Activated naive CD8-positive, alpha-beta T cell treated with anti-CD3 and anti-CD28 coated beads, Interleukin-2, amount 10 ng/mL, durations not matched to agents 7 days and 5 days (primary cell): ENCODE measurements around the gene ADH5. TPM values are rescaled to one million over a fixed set of nuclear protein-coding genes. Genes with fewer than 3 reads are reported as not detected.
A peak's percentile ranks its signal among the peaks of the same experiment; 100 is the strongest.
"Not testable (repeated sequence)": the region's sequence is repeated elsewhere in the genome, so short reads cannot be mapped to it uniquely, and the experiment has no call there.

Experiments
- ATAC-seq: fragments of 150-1000 bp; cut with Tn5 transposase; one replicate; pipeline ENCODE4 v1.10.0; 2021; ENCODE audit warnings: low read depth, moderate library complexity
- POLR2A ChIA-PET: fragments of 350-600 bp; sonication (Branson Sonifier 250); formaldehyde crosslinking; loops from one replicate; lab custom pipeline; 2021; ENCODE audit warnings: antibody characterized with exemption; lab: Charles Lee
- DNase-seq: peaks from one replicate; pipeline ENCODE4 v3.0.0; 2021
- H3K27ac Mint-ChIP-seq: one replicate; pipeline ENCODE4 v1.8.0; 2022; ENCODE audit warnings: mild to moderate bottlenecking, mixed read lengths
- H3K27me3 Mint-ChIP-seq: one replicate; pipeline ENCODE4 v1.8.0; 2022; ENCODE audit warnings: mild to moderate bottlenecking, moderate library complexity, mixed read lengths
- H3K36me3 Mint-ChIP-seq: one replicate; pipeline ENCODE4 v1.8.0; 2021; ENCODE audit warnings: mild to moderate bottlenecking, mixed read lengths
- H3K4me1 Mint-ChIP-seq: one replicate; pipeline ENCODE4 v1.8.0; 2021; ENCODE audit warnings: mixed read lengths
- H3K4me3 Mint-ChIP-seq: one replicate; pipeline ENCODE4 v1.8.0; 2022; ENCODE audit warnings: mild to moderate bottlenecking, moderate library complexity, mixed read lengths
- H3K9me3 Mint-ChIP-seq: one replicate; pipeline ENCODE4 v1.8.0; 2021; ENCODE audit warnings: mixed read lengths
- total RNA-seq, 2 experiments: library from RNA; stranded (reverse); gene quantifications; one replicate each; pipeline ENCODE4 v1.2.3, GENCODE V29; 2021

The ADH5 gene
- total RNA-seq, 2 experiments from 2014 or later = 97.1 to 103 TPM

DNA sequence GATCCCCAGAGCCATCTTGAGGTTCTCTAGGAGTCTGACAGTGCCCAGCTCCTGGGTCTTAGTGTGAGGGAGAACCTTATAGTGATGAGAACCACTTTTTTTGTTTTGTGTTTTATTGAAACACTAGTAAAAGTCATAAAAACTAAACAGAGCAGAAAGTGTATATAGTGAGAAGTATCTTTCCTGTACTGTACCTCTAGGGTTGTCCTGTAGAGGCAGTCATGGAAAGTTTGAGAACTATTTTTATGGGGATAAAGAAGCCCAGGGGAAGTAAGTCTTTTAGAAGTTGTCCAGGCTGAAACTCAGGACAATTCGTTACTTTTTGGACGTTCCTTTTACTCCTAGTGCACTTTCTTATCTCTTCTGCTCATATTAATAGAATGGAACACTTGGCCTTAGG lies 40.9 kb downstream of the ADH5 start:
- DNase-seq (no peak), ATAC-seq (no peak)
- no peaks in the 10 kb centered on the region for H3K27me3 Mint-ChIP-seq
- H3K4me1 Mint-ChIP-seq = peaks cover 16% of the 10 kb centered on the region
- H3K27ac Mint-ChIP-seq = no peak overlapping the region
- H3K4me3 Mint-ChIP-seq = no peak overlapping the region
- POLR2A ChIA-PET = no interaction called here
- peaks cover 4% of the 10 kb centered on the region for H3K9me3 Mint-ChIP-seq
- peaks cover 50% of the 10 kb centered on the region for H3K36me3 Mint-ChIP-seq

DNA sequence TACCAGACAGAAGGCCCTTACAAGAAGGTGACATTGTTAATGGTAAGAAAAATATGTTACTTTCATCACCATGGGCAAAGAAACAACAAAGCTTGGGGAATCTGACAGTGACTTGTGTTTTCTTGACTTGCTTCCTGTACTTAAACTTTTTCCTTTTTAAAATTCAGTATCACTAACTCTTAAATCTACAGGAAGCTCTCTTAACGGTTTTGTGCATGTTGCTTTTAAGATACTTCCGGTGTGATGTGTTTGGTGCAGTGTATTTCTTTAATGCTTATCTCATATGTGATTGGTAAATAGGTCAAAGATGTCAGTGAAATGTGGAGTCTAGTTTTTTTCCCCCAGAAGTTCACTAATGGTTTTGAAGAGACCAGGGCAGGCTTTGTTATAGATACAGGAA lies 45.2 kb downstream of the ADH5 start:
- POLR2A ChIA-PET = interaction anchor here (0.6 to 1.8 kb wide), 5 partner anchors 41 to 115 kb away, joined by 3 to 12 read pairs (median 3); partner anchors contain the start of genes ADH5 and METAP1
- DNase-seq = no peak
- peak overlapping the region; percentile 60 for H3K4me3 Mint-ChIP-seq
- ATAC-seq = peak; percentile 90
- no peaks in the 10 kb centered on the region for H3K27me3 Mint-ChIP-seq
- H3K4me1 Mint-ChIP-seq = peaks cover 13% of the 10 kb centered on the region
- peaks cover 53% of the 10 kb centered on the region for H3K36me3 Mint-ChIP-seq
- H3K27ac Mint-ChIP-seq = peak overlapping the region; percentile 84
- H3K9me3 Mint-ChIP-seq = peaks cover 4% of the 10 kb centered on the region

GRCh38 chr4:99038213-99038612 lies 50.4 kb downstream of the ADH5 start:
- H3K9me3 Mint-ChIP-seq = peaks cover 6% of the 10 kb centered on the region
- no peak overlapping the region for H3K4me3 Mint-ChIP-seq
- peaks cover 61% of the 10 kb centered on the region for H3K36me3 Mint-ChIP-seq
- ATAC-seq (no peak), DNase-seq (no peak)
- no peaks in the 10 kb centered on the region for H3K27me3 Mint-ChIP-seq
- no peak overlapping the region for H3K27ac Mint-ChIP-seq
- POLR2A ChIA-PET = interaction anchor here (0.6 kb wide), 1 partner anchor 31 kb away, joined by 3 read pairs; no protein-coding TSS in a partner anchor
- peaks cover 9% of the 10 kb centered on the region for H3K4me1 Mint-ChIP-seq

GRCh38 chr4:99033956-99034355 lies 54.6 kb downstream of the ADH5 start:
- Mint-ChIP-seq H3K9me3 (peaks cover 5% of the 10 kb centered on the region), H3K4me3 (no peak overlapping the region), H3K27ac (no peak overlapping the region), H3K27me3 (no peaks in the 10 kb centered on the region), H3K36me3 (peaks cover 52% of the 10 kb centered on the region), H3K4me1 (peaks cover 8% of the 10 kb centered on the region)
- ATAC-seq (no peak), DNase-seq (no peak)
- POLR2A ChIA-PET = no interaction called here

- H3K4me3 Mint-ChIP-seq = no peak overlapping the region
- no peak for DNase-seq
- no peaks in the 10 kb centered on the region for H3K9me3 Mint-ChIP-seq
- H3K4me1 Mint-ChIP-seq = peaks cover 15% of the 10 kb centered on the region
- ATAC-seq = no peak
- POLR2A ChIA-PET = interaction anchor here (1.1 kb wide), 1 partner anchor 59 kb away, joined by 4 read pairs; the partner anchor contains the start of gene ADH5
- H3K27ac Mint-ChIP-seq = no peak overlapping the region
- H3K27me3 Mint-ChIP-seq = no peaks in the 10 kb centered on the region
- H3K36me3 Mint-ChIP-seq = peaks cover 25% of the 10 kb centered on the region
Measured at GRCh38 chr4:99029852-99030251, 58.7 kb downstream of the ADH5 start.

DNA sequence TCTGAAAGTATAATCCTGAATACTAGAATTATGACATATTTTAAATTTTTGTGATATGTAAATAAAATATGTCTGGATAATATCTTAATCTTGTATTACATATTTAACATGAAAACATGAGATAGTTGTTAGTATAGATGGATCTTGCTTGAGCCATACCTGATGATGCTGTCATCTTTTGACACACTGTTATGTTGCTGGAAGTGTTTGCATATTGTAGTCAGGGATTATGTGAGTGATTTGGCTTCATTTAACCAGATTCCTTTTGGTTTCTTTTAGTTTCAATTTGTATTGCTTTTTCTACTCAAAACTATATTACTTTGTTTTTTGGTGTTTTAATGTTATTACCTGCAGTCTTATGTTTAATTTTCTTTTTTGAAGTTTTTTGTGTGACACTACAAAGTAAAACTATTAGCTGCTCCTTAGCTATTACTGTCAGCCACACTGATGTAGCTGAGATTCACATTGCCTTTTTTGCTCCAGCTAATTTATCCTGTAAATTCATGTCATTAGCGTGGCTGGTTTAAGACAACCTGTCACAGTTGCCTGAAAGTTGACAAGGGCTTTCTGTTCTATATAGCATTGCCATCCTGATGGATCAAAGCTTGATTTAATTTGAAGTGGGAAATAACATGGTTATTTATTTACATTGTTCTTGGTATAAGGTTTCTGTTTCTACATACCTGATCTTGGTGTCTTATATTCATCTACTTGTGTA lies 59.4 kb downstream of the ADH5 start:
- POLR2A ChIA-PET = interaction anchor here (1.1 kb wide), 1 partner anchor 59 kb away, joined by 4 read pairs; the partner anchor contains the start of gene ADH5
- Mint-ChIP-seq H3K27me3 (no peaks in the 10 kb centered on the region), H3K4me1 (peaks cover 17% of the 10 kb centered on the region), H3K27ac (no peak overlapping the region), H3K4me3 (no peak overlapping the region), H3K36me3 (peaks cover 23% of the 10 kb centered on the region), H3K9me3 (no peaks in the 10 kb centered on the region)
- ATAC-seq (no peak), DNase-seq (no peak)

DNA sequence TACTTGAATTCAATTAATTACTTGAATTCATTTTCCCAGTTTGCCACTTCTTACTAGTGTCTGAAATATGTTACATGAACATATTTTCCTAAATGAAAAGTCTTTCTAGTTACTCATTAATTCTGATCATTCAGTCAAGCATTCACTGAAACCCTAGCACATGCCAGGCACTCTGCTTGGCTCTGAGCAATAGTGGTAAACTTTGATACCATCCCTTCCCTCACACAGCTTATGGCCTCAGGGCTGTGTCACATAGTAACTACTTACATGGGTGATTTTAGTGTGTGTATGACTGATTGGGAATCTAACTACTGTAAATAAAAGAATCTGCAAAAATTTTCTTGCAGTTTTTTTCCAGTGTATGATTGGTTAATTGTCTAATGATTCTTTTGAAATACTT lies 60.4 kb downstream of the ADH5 start:
- Mint-ChIP-seq H3K36me3 (peaks cover 18% of the 10 kb centered on the region), H3K9me3 (no peaks in the 10 kb centered on the region), H3K4me3 (no peak overlapping the region), H3K27ac (no peak overlapping the region), H3K4me1 (peaks cover 22% of the 10 kb centered on the region), H3K27me3 (no peaks in the 10 kb centered on the region)
- POLR2A ChIA-PET = no interaction called here
- ATAC-seq (no peak), DNase-seq (no peak)

GRCh38 chr4:99027304-99027703 lies 61.3 kb downstream of the ADH5 start:
- Mint-ChIP-seq H3K9me3 (no peaks in the 10 kb centered on the region), H3K27ac (no peak overlapping the region), H3K4me1 (peaks cover 22% of the 10 kb centered on the region), H3K4me3 (no peak overlapping the region), H3K36me3 (peaks cover 19% of the 10 kb centered on the region), H3K27me3 (no peaks in the 10 kb centered on the region)
- POLR2A ChIA-PET = no interaction called here
- no peak for ATAC-seq
- no peak for DNase-seq

- no peak for DNase-seq
- Mint-ChIP-seq H3K4me1 (peaks cover 22% of the 10 kb centered on the region), H3K4me3 (no peak overlapping the region), H3K9me3 (peaks cover 11% of the 10 kb centered on the region), H3K27ac (no peak overlapping the region), H3K36me3 (peaks cover 24% of the 10 kb centered on the region), H3K27me3 (no peaks in the 10 kb centered on the region)
- no peak for ATAC-seq
- POLR2A ChIA-PET = no interaction called here
Measured at GRCh38 chr4:99025506-99025905, 63.1 kb downstream of the ADH5 start.

DNA sequence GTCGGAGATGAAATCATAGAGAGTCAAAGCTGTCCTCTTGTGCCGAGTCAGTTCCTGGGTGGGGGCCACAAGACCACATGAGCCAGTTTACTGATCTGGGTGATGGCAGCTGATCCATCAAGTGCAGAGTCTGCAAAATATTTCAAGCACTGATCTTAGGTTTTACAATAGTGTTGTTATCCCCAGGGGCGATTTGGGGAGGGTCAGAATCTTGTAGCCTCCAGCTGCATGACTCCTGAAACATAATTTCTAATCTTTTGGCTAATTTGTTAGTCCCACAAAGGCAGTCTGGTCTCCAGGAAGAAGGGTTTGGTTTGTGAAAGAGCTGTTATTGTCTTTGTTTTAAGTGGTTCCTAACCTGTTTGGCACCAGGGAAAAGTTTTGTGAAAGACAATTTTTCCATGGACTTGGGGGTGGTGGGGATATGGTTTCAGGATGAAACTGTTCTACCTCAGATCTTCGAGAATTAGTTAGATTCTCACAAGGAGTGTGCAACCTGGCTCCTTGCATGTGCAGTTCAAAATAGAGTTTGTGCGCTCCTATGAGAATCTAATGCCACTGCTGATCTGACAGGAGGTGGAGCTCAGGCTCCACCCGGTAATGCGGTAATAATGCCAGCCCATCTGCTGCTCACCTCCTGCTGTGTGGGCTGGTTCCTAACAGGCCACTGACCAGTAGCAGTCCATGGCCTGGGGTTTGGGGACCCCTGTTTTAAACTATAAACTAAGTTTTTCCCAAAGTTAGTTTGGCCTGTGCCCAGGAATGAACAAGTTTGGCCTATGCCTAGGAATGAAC lies 63.9 kb downstream of the ADH5 start:
- POLR2A ChIA-PET = no interaction called here
- ATAC-seq (no peak), DNase-seq (no peak)
- H3K27ac Mint-ChIP-seq = no peak overlapping the region
- H3K4me1 Mint-ChIP-seq = peaks cover 20% of the 10 kb centered on the region
- no peak overlapping the region for H3K4me3 Mint-ChIP-seq
- H3K36me3 Mint-ChIP-seq = peaks cover 23% of the 10 kb centered on the region
- no peaks in the 10 kb centered on the region for H3K27me3 Mint-ChIP-seq
- peaks cover 11% of the 10 kb centered on the region for H3K9me3 Mint-ChIP-seq

DNA sequence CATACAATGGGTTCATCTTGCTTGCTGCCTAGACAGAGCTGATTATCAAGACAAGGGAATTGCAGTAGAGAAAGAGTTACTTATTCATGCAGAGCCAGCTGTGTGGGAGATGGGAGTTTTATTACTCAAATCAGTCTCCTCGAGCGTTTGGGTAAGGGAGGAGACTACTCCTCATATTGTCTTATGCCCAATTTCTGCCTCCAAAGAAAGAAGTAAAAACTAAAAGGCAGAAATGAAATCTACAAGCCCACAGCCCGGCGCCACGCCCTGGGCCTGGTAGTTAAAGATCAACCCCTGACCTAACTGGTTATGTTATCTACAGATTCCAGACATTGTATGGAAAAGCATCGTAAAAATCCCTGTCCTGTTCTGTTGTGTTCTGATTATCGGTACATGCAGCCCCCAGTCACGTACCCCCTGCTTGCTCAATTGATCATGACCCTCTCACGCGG lies 64.8 kb downstream of the ADH5 start:
- H3K4me3 Mint-ChIP-seq, H3K27ac Mint-ChIP-seq, DNase-seq, H3K27me3 Mint-ChIP-seq, POLR2A ChIA-PET, ATAC-seq: not testable (repeated sequence)
- Mint-ChIP-seq H3K4me1 (peaks cover 14% of the 10 kb centered on the region), H3K36me3 (peaks cover 30% of the 10 kb centered on the region), H3K9me3 (peaks cover 16% of the 10 kb centered on the region)

- POLR2A ChIA-PET = no interaction called here
- Mint-ChIP-seq H3K9me3 (peaks cover 18% of the 10 kb centered on the region), H3K4me3 (no peak overlapping the region), H3K27ac (no peak overlapping the region), H3K4me1 (peaks cover 11% of the 10 kb centered on the region), H3K36me3 (peaks cover 42% of the 10 kb centered on the region), H3K27me3 (no peaks in the 10 kb centered on the region)
- DNase-seq = no peak
- no peak for ATAC-seq
Measured at GRCh38 chr4:99022566-99022965, 66.0 kb downstream of the ADH5 start.

- peaks cover 18% of the 10 kb centered on the region for H3K9me3 Mint-ChIP-seq
- ATAC-seq (no peak), DNase-seq (no peak)
- POLR2A ChIA-PET = no interaction called here
- H3K27ac Mint-ChIP-seq = no peak overlapping the region
- H3K4me1 Mint-ChIP-seq = peaks cover 10% of the 10 kb centered on the region
- H3K27me3 Mint-ChIP-seq = no peaks in the 10 kb centered on the region
- H3K36me3 Mint-ChIP-seq = peaks cover 48% of the 10 kb centered on the region
- H3K4me3 Mint-ChIP-seq = no peak overlapping the region
Measured at GRCh38 chr4:99021386-99021785, 67.2 kb downstream of the ADH5 start.
